Stomach (tissue), 4 donors: ENCODE data around the gene MBD3L2.
"Not testable (repeated sequence)": the region's sequence is repeated elsewhere in the genome, so short reads cannot be mapped to it uniquely, and the experiment has no call there.

Experiments
- EP300 ChIP-seq: sonication (generic); formaldehyde crosslinking; IDR thresholded peaks from one replicate; pipeline ENCODE4 v1.6.1; 2017; ENCODE audit warnings: antibody characterized with exemption
- POLR2A ChIP-seq, 4 donors: fragments of 450-650 bp; IDR thresholded peaks; one replicate each; pipeline ENCODE4 v1.6.1; 2016; ENCODE audit warnings: antibody characterized with exemption in 4 of 4, control low read depth in 2 of 4, mild to moderate bottlenecking in 1 of 4, moderate library complexity in 1 of 4
- POLR2AphosphoS5 ChIP-seq, 3 donors: sonication (generic); formaldehyde crosslinking; IDR thresholded peaks; one replicate each; pipeline ENCODE4 v1.6.1; 2016; ENCODE audit warnings: antibody characterized with exemption in 3 of 3
- TF ChIP-seq, protein P1 (sequence below), 7 experiments: fragments of 450-650 bp in 4 of 7; fragments of 200-600 bp in 3 of 7; sonication (generic) in 3 of 7; IDR thresholded peaks; one replicate each; pipeline ENCODE4 v1.5.1; 2016 to 2019; ENCODE audit warnings: antibody characterized with exemption in 7 of 7, control low read depth in 2 of 7, mild to moderate bottlenecking in 1 of 7

DNA sequence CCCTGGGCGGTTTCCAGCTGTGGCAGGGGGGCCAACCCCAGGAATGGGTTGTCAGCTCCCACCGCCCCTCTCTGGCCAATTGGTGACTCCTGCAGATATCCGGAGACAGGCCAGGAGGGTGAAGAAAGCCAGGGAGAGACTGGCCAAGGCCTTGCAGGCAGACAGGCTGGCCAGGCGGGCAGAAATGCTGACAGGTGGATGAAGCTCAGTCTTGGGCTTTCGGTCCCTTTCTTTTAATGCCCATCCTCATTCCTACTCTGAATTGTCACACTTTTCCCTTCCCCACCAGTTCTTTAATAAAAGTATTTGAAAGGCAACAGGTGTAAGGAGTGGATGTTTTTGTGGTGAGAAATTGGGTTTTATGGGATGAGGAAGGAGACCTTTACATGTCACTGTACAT lies 2.3 kb downstream of the MBD3L2 start:
- TF ChIP-seq EP300; POLR2A (IDR thresholded peaks at IDR 0.05); POLR2AphosphoS5 (IDR thresholded peaks at IDR 0.05): not testable (repeated sequence)
- TF ChIP-seq, protein P1, sequence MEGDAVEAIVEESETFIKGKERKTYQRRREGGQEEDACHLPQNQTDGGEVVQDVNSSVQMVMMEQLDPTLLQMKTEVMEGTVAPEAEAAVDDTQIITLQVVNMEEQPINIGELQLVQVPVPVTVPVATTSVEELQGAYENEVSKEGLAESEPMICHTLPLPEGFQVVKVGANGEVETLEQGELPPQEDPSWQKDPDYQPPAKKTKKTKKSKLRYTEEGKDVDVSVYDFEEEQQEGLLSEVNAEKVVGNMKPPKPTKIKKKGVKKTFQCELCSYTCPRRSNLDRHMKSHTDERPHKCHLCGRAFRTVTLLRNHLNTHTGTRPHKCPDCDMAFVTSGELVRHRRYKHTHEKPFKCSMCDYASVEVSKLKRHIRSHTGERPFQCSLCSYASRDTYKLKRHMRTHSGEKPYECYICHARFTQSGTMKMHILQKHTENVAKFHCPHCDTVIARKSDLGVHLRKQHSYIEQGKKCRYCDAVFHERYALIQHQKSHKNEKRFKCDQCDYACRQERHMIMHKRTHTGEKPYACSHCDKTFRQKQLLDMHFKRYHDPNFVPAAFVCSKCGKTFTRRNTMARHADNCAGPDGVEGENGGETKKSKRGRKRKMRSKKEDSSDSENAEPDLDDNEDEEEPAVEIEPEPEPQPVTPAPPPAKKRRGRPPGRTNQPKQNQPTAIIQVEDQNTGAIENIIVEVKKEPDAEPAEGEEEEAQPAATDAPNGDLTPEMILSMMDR (IDR thresholded peaks at IDR 0.05), result not testable (repeated sequence)
